HG03097 (cell line): Measurements from ENCODE around the gene PAK6.

Source experiments
- ATAC-seq: cut with Tn5 transposase; IDR thresholded peaks from one replicate; pipeline ENCODE4 v1.9.1; 2021; ENCODE audit not compliant: unreplicated experiment, low FRiP score

The PAK6 gene

DNA sequence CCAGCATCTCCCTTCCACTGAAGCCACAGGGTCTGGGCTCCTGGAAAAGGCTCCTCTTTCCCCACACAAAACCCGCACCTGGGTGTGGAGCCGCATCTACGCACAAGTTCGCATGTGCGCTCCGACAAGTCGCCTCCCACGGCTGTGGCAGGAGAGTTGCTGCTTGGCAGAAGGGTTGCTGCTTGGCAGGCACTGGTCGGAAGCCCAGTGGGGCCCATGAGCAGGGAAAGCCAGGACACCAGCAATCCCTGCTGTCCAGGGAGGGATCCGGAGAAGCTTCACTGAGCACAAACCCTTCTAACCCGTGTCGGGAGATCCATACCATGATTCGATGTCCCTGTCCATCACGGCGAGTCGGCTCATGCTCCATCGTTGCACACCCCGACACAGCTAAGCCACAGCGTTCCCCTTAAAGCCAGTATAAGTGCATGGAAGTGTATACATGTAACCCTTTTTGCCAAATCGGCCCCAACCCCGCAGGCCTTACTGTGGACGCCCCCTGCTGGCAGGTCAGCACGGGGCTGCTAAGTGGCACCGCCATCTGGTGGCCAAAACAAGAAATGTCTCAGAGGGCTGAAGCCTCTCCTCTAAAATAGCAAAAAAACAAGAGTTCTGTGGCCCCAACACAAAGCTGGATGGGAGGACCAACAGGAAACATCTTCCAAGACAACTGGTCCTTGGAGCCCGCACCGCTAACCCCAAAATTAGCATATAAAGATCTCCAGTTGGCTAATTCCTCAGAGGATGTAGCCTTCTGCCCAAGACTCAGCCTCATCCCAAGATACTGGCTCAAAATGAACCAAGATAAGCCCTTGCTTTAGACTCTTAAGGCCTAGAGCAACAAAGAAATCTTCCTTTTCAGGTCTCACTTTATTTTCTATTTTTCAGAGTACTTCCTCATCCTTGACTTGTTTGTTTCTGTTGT is 35.7 kb downstream of the PAK6 start:
- no peak for ATAC-seq

DNA sequence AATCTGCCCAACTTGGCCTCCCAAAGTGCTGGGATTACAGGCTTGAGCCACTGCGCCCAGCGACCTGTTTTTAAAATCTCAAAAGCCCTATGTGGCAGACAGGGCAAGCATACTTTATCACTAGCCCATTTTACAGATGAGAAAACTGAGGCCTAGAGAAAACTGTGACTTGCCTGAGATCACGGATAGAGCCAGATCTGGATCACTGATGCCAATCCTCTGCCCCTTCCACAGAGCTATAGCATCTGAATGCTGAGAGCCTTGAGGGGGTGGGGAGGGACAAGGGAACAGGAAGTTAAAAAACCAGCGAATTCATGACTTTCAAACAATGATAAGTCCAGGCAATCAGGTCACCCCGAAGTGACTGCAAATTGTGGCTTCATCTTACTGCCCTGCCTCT is 36.7 kb downstream of the PAK6 start:
- ATAC-seq, result no peak

DNA sequence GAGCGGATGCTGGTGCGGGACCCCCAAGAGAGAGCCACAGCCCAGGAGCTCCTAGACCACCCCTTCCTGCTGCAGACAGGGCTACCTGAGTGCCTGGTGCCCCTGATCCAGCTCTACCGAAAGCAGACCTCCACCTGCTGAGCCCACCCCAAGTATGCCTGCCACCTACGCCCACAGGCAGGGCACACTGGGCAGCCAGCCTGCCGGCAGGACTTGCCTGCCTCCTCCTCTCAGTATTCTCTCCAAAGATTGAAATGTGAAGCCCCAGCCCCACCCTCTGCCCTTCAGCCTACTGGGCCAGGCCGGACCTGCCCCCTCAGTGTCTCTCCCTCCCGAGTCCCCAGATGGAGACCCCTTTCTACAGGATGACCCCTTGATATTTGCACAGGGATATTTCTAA is 37.1 kb downstream of the PAK6 start:
- no peak for ATAC-seq

DNA sequence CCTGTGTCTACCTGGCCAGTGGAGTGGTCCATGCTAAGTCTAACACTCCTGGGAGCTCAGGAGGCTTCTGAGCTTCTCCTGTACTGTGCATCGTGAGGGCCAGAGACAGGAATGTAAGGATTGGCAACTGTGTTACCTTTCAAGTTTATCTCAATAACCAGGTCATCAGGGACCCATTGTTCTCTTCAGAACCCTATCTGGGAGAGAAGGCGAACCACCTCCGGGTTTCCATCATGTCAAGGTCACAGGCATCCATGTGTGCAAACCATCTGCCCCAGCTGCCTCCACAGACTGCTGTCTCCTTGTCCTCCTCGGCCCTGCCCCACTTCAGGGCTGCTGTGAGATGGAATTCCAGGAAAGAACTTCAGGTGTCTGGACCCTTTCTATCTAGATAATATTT is 38.1 kb downstream of the PAK6 start:
- no peak for ATAC-seq

DNA sequence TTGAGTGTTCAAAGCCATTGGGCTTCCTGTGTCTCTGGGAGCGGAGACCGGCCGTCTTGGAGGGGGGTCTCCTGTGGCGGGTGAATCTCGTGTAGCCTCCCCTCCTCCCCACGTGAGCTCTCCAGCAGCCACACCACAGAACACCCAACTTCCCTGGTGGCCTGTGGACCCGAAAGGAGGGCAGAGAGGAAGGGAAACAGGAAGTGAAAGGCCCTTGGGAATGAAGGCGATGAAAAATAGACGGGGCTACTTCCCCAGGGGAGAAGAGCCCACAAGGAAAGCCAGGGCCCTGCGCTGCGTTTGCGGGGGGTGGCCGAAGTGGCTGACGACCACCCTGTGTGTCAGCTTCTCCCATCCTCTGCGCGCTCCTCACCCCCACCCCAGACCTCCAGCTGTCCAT is 38.6 kb downstream of the PAK6 start:
- no peak for ATAC-seq

DNA sequence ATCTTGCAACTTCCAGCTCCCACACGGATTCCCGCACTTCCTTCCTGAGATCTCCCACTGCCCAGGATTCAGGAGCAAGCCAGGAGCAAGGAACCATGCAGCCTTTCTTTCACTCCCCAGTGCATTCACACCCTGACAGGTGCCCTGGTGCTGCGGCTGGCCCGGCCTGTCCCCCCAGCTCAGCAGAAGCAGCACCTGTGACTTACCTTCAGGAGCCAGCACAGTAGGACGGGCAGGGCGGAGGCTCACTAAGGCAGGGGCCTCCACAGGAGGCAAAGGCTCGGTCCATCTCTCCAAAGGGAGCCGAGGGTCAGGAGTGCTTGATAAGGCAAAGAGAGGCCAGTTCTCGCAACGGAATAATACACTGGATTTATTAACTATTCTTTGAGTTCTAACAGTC is 39.2 kb downstream of the PAK6 start:
- ATAC-seq, result no peak

DNA sequence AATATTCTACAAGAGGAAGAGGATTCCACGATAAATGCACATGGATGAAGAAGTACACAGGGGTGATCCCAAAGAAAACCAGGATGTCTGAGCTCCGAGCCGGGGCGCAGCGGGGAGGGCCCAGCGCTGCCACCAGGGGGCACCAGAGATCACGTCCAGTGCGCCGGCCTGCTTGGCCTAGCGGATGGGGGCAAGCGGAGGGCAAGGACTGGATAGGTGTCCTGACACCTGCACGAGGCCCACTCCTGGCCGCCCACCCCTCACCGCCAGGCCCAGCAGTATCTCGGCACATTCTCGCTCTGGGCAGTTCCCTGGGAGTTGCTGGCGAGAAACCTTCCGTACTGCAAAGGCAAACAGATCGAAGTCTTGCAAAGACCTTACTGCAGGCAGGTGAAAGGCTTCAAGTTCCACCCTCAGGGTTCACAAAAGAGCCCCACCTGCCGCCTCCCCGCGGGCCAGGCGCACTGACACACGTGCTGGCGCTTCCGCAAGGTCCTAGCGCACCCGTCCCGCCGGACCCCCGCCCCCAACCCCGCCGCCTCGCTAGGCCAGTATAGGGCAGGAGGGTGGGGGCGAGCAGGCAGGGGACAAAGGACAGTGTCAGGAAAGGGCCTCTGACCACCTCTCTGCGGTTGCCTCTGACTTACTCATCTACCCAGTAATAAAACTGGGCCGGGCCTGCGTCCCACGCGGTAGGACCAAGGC is 40.7 kb downstream of the PAK6 start:
- ATAC-seq, result no peak

DNA sequence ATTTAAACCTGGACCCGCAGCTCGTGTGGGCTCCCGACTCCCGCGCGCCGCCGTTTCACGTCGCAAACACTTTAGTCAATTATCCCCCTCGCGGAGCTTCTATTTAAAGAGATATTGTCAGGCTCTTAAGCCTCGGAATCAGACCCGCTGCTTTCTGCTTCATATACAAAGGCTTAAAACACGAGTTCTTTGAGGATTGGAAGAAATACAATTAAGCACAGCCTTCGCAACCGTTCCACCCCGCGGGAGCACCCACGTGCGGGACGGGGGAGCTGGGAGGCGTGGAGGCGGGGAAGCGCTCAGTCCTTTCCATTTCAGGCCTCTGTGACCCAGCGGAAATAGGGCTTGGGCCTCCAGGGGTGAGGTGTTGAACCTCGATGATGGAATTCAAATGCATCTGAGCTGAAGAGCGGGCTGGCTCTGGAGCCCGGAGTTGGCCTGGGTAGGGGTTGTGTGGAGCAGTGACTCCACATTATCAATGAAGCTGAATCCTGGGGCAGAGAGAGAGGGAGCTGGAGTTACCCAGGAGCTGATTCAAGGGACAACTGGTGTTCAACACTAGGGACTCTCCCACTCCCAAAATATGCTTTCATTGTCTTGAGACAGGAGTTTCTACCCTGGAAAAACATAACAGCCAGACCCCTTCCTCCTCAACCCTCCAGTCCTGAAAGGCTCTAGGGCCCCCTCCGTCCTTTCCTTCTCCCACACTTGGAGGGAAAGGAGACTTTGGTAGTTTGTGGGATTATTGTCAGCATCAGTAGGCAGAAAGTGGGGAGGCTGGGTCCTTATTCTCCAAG is 41.6 kb downstream of the PAK6 start:
- ATAC-seq, result no peak

DNA sequence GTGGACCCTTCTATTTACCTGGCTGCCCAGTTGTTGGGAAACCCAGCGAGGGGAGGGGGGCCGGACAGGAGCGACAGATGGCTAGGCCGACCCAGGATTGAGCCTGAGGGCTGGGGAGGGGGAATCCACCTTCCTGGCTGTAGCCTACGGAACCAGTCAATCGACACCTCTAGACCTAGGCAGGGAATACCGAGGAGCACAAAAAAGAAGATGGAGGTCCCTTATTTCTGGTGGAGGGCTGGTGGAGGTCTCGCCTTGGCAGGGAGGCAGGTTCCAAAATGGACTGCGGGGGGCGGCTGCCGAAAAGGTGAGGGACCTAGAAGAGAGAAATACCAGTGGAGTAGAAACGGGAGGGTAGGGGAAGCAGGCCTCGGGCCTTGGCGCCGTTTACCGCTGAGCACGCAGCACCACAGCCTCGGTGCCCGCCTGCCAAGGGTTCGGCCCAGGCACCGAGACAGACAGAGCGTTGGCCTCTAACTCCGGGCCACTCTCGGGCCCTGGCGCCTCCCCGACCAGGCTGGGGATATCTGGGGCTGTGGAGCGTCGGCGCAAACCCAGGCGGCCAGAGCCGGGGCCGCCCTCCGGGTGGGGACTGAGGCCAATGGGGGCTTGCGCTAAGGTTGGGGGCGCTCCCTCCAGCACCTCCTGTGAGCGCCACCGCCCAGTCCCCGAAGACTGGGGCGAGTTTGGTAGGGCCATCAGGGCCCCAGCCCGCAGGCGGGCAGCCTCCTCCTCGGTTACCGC is 42.4 kb downstream of the PAK6 start:
- no peak for ATAC-seq

DNA sequence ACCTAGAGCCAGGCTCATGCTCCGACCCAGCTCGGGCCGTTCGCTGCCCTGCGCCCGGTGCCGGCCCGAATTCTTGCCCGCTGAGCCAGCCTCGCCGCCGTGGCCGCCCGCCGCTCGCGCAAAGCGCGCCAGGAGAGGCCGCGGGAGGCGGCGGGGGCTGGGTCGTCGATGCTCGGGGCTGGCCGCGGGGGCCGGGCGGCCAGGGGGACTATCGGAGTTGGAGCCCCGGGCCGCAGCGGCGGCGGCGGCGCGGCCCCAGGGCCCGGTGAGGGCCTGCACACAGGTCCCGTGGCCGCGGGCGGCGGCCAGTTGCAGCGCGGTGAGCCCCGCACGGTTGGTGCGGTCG is 42.9 kb downstream of the PAK6 start:
- no peak for ATAC-seq

DNA sequence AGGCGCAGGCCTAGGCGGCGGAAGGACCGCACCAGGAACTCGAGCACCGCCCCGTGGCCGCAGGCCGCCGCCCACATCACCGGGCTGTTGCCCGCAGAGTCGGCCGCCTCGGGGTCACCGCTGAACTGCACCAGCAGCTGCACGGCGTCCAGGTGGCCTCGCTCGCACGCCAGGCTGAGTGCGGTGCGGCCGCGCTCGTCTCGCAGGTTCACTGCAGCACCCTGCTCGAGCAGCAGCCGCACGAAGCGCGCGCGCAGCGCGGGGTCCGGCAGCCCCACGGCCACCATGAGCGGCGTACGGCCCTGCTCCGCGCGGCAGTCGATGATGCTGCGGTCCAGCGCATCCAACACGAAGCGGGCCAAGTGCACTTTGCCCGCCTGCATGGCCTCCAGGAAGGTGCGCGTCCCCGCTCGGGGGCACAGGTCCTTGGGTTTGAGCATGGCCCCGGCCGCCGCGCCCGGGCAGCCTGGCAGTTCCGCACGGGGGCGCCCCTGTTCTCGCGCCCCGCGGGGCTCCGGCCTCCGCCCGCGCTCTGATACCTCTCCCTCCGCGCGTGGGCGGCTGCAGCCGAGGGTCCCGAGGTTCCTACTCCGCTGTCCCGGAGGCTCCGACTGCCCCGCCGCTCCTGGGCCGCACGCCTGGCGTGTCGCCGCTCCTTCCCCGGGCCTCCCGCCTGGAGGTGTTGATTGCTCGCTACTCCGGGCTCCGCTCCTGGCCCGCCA is 43.4 kb downstream of the PAK6 start:
- ATAC-seq, result no peak

DNA sequence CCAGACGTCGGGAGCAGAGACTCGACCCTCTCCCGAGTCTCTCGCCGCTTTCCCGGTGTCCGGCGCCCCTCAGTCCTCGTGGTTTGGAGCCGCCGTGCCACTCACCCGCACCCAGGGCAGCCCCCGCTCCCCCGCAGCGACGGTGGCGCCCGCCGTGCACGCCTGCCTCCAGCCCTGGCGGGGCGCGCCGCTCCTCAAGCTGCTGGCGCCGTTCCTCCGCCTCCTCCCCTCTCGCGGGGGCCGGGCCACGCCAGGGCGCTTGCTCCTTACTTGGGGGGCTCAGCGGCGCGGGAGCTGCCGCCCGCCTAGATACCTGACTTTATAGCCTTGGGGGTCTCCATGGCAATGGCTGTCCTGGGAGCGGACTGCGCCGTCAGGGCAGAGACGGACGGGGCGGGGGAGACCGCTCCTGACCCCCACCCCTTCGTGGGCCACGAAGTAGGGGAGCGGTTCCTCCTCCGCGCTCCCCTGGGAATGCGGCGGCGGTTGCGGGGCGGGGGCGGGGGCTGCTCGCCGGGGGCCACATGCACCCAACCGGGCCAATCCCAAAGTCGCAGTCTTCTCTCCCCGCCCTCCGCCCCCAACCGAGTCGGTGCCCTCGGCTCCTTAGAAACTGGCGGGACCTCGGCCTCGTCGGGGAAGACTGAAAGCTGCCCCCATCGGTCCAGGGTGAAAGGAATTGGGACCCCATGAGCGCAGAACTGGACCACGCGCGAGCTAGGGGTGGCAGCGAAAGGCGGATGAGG is 44.2 kb downstream of the PAK6 start, which contains the start of gene ANKRD63:
Gene ANKRD63 (minus strand): TSS at position 196 of the 746 bp plus-strand sequence. CDS start 478 bp downstream, outside the sequence.
- ATAC-seq, result no peak

DNA sequence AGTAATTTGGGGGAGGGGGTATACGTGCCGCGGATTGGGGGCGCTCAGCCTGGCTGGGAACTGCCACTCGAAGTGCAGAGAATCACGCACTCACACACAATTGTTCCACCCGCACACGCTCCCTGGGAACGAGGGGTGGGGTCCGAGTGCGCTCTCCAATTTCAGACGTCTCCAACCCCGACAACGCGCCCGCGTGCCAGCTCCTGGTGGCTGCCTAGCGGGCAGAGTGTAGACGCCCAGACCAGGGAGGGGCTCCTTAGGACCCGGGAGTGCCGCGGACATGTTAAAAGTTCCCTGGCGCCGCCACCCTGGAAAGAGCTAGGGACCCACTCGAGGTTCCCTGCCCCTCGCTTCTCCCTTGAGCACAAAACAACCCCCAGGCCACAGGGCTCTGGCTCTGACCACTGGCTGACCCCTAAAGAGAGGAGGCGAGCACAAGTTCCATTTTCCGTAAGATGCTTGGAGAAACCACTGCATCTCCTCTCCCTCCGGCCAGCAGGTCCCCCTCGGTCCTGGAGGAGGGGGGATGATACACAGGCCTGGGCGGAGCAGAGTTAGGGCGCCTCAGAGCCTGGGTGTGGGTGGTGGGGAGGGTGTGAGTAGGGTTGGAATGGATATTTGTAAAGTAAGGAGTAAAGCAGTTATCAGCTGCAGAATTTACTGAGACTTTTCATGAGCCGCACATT is 44.9 kb downstream of the PAK6 start:
- no peak for ATAC-seq

DNA sequence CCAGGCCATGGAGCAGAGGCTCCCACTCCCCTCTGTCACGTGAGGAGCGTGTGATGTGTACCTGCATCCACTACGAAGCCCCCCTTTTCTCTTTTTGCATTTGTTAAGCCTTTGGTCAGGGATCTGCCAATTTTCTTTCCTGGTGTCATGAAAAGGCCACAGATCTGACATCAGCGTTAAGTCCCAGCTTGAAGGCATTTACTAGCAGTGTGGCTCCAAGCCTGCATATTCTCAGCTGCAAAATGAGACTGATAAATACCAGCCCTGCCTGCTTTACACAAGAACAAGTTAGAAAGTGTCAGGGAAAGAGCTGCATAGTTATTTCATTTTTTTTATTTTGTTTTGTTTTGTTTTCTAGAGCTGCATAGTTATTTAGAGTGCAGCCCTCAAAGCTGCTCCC is 46.3 kb downstream of the PAK6 start:
- ATAC-seq, result no peak

DNA sequence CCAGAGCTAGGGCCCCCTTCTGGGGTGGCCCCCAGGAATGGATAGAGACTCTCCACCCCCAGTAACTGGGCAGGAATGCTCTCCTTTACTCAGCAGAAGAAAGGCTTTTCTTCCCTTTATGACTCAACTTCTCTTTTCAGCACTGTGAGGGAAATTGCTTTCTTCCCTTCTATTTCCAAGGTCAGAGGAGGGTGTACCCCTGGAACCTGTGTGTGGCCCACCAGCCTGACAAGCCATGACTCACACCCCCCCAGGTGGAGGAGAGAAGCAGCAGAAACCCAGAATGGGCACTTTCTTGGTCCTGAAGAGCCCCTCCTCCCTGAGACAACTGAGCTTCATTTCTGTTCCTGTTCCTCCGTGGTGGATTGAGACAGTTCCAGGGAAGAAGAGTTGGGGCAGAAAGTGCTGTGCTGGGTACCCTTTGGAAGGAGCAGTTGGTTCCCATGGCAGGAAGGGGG is 46.7 kb downstream of the PAK6 start:
- no peak for ATAC-seq

DNA sequence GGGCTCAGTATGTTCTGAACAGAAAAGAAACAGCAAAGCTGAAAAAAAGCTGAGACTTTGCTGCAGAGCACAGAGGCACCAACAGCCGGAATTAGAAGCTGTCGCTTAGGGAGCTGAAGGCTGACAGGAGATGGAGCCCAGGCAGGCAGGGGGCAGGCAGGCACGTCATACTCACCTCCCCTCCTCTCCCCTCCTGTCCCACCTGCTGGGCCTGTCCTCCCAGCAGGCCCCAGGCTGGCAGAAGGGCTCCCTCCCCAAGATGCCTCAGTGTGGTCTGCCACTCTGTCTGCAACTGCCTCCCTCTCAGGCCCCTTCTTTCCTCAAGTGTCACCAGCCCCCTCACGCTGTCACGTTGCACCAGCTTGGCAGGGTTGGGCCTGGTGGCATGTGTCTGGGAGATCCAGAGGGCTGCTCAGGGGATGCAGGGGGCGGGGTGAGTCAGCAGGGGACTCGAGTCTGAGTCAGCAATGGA is 47.2 kb downstream of the PAK6 start:
- ATAC-seq, result no peak

DNA sequence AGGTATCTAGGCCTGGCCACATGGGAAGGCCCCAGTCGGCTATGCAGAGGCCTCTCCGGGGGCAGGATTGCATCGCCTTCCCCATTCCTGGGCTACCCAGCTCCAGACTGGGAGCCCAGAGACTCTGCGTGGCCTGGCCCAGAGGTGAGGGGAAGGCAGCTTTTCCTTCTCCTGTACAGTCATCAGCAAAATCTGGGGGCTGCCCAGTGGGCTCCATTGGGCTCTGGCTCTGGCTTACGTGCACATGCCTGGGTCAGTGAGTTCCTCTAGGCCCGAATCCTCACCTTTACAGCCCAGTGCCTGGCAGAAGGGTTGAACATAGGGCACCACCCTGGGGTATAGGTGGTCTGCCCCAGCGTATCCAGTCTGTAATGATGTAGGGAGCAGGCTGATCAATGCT is 47.9 kb downstream of the PAK6 start:
- no peak for ATAC-seq

DNA sequence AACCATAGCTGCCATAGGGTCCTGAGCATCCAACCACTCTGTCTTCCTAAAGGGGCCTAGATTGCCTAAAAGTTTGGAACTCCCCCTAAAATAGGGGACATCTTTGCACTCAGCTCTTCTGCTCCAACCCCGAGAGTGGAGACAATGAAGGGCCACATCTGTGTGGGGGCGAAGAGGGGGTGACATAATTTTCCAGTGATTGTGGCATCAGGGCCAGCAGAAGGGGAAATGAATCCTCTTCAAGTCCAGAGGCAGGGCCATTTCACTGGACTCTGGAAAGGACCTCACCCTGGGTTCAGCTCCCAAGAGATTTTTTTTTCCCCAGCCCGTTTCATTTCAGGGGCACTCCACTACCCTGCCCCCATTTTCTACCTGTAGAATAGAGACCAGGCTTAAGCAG is 48.6 kb downstream of the PAK6 start:
- ATAC-seq, result no peak
